Mesothelial cell of epicardium (in vitro differentiated cells): Measurements from ENCODE around the gene LGALS8. TPM values are rescaled to one million over a fixed set of nuclear protein-coding genes. Genes with fewer than 3 reads are reported as not detected.

Source experiments
- DNase-seq, 2 experiments: peaks; one replicate each; pipeline ENCODE4 v3.0.0; 2021; ENCODE audit warnings: low spot score in 2 of 2; ENCODE audit not compliant: unreplicated experiment in 2 of 2
- H3K27ac Mint-ChIP-seq: 2 replicates; pipeline ENCODE4 v1.8.0; 2021; ENCODE audit warnings: mixed read lengths
- H3K27me3 Mint-ChIP-seq: 2 replicates; pipeline ENCODE4 v1.8.0; 2021; ENCODE audit warnings: low read depth, mixed read lengths
- H3K36me3 Mint-ChIP-seq: 2 replicates; pipeline ENCODE4 v1.8.0; 2021; ENCODE audit warnings: mixed read lengths
- H3K4me1 Mint-ChIP-seq: 2 replicates; pipeline ENCODE4 v1.8.0; 2021; ENCODE audit warnings: mixed read lengths
- H3K4me3 Mint-ChIP-seq: 2 replicates; pipeline ENCODE4 v1.8.0; 2021; ENCODE audit warnings: mild to moderate bottlenecking, moderate library complexity, mixed read lengths
- H3K9me3 Mint-ChIP-seq: 2 replicates; pipeline ENCODE4 v1.8.0; 2021; ENCODE audit warnings: mixed read lengths
- total RNA-seq: library from RNA; stranded (reverse); gene quantifications from 3 replicates; pipeline ENCODE4 v1.2.1, GENCODE V29; 2021
- TF ChIP-seq, protein P1 (sequence below): fragments of 200-600 bp; sonication (generic); IDR thresholded peaks from one replicate; pipeline ENCODE4 v1.5.0; 2021; ENCODE audit warnings: antibody characterized with exemption; ENCODE audit not compliant: unreplicated experiment

The LGALS8 gene
- total RNA-seq, 1 donor from 2014 or later: 67.6 TPM

DNA sequence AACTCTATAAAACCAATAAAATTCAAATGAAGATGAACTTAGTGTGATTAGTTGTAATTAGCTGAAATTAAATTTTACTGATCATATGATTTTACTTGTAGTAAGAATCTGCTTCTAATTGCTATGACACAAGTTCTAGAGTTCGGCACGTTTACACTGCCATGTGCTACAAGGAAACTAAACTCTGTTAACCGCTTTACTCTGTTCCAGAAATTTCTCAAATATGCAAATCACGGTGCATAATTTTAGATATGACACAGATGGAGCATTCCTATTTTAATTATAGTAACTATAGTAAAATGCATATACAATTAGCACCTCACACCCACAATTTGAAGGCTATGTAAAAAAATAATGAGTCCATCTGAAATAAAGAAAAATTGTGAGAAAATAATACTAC lies 65.7 kb downstream of the LGALS8 start:
- H3K27me3 Mint-ChIP-seq: no peaks in the 10 kb centered on the region
- H3K36me3 Mint-ChIP-seq: peaks cover 36% of the 10 kb centered on the region
- TF ChIP-seq, protein P1, sequence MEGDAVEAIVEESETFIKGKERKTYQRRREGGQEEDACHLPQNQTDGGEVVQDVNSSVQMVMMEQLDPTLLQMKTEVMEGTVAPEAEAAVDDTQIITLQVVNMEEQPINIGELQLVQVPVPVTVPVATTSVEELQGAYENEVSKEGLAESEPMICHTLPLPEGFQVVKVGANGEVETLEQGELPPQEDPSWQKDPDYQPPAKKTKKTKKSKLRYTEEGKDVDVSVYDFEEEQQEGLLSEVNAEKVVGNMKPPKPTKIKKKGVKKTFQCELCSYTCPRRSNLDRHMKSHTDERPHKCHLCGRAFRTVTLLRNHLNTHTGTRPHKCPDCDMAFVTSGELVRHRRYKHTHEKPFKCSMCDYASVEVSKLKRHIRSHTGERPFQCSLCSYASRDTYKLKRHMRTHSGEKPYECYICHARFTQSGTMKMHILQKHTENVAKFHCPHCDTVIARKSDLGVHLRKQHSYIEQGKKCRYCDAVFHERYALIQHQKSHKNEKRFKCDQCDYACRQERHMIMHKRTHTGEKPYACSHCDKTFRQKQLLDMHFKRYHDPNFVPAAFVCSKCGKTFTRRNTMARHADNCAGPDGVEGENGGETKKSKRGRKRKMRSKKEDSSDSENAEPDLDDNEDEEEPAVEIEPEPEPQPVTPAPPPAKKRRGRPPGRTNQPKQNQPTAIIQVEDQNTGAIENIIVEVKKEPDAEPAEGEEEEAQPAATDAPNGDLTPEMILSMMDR: no peak
- H3K9me3 Mint-ChIP-seq: no peaks in the 10 kb centered on the region
- no peak overlapping the region for H3K4me3 Mint-ChIP-seq
- H3K4me1 Mint-ChIP-seq: no peaks in the 10 kb centered on the region
- H3K27ac Mint-ChIP-seq: no peak overlapping the region
- DNase-seq: no peak

DNA sequence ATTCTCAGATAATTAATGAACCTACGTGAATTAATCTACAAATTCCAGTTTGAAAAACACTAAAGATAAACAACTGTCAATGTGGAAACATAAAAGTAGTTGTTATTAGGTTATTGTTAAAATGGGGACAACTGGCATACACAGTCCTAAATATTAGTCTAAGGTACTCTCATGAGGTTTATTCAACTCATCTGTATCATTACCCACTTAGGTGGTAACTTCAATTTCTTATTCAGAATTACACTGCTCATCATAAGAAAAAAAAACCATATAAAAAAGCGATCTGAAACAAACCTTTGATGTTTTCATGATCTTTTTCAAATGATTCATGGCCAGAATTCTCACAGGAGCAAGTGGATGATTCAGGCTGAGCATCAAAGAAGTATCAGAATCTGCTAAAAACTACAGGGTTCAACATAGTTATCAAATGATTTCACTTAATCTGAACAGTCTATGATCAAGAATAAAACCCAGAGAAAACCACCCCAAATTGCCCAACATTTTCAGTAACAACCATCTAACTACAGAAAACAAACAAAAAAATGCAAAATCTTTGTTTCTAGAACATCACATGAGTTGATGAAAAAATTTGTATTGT lies 66.9 kb downstream of the LGALS8 start:
- Mint-ChIP-seq H3K27me3 (no peaks in the 10 kb centered on the region), H3K9me3 (no peaks in the 10 kb centered on the region), H3K4me3 (no peak overlapping the region), H3K4me1 (no peaks in the 10 kb centered on the region), H3K27ac (no peak overlapping the region), H3K36me3 (peaks cover 33% of the 10 kb centered on the region)
- no peak for DNase-seq
- TF ChIP-seq, protein P1: no peak

DNA sequence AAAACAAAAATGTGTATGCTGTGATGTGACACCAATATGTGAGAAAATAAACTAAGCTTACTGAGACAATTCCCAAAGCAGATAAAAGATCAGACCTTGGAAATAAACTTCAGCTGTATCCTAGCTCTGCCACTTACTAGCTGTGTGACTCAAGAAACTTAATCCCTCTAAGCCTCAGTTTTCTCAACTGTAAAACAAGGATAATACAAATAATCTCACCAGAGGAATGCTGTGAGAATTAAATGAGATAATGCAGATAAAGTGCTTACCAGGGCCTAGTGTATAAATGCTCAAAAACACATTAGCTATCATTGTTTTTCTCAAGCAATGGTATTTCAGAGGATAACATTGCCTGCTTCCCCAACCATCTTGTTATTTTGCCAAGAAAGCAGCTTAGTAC lies 78.4 kb downstream of the LGALS8 start:
- peaks cover 14% of the 10 kb centered on the region for H3K36me3 Mint-ChIP-seq
- no peaks in the 10 kb centered on the region for H3K9me3 Mint-ChIP-seq
- H3K27me3 Mint-ChIP-seq: no peaks in the 10 kb centered on the region
- H3K4me3 Mint-ChIP-seq: no peak overlapping the region
- TF ChIP-seq, protein P1: no peak
- peaks cover 20% of the 10 kb centered on the region for H3K4me1 Mint-ChIP-seq
- DNase-seq: no peak
- no peak overlapping the region for H3K27ac Mint-ChIP-seq

Other genes starting within 250 kb of the LGALS8 start
- 6.4 to 7.5 TPM (median 7.0 TPM) in 3 replicates for gene ERO1B, start 242.0 kb upstream of the LGALS8 start, total RNA-seq
- gene EDARADD, start 129.7 kb upstream of the LGALS8 start, total RNA-seq: 16.6 to 18.1 TPM (median 17.0 TPM) in 3 replicates
- 48.4 to 53.2 TPM (median 51.8 TPM) in 3 replicates for gene HEATR1, start 80.5 kb downstream of the LGALS8 start, total RNA-seq
- 1.7 to 2.2 TPM (median 1.9 TPM) in 3 replicates for gene ACTN2, start 162.5 kb downstream of the LGALS8 start, total RNA-seq